IMR-90 (cell line): ENCODE data around the gene HEY2.

Source experiments
- BHLHE40 ChIP-seq: fragments of 150-350 bp; IDR thresholded peaks from 2 replicates; pipeline ENCODE4 v1.6.1; 2016; ENCODE audit warnings: mild to moderate bottlenecking, low read depth, low read length
- MAFK ChIP-seq: IDR thresholded peaks from 2 replicates; pipeline ENCODE4 v1.6.1; 2012; ENCODE audit warnings: low read depth, low read length, improper control_type of control experiment
- MAZ ChIP-seq: IDR thresholded peaks from 2 replicates; pipeline ENCODE4 v1.6.1; 2012; ENCODE audit warnings: low read depth, mild to moderate bottlenecking, low read length, improper control_type of control experiment, moderate library complexity, borderline replicate concordance
- MXI1 ChIP-seq: IDR thresholded peaks from 2 replicates; pipeline ENCODE4 v1.6.1; 2012; ENCODE audit warnings: low read depth, mild to moderate bottlenecking, low read length, moderate library complexity, borderline replicate concordance
- POLR2A ChIP-seq: IDR thresholded peaks from 2 replicates; pipeline ENCODE4 v1.6.1; 2012; ENCODE audit warnings: mild to moderate bottlenecking, low read depth, low read length
- RAD21 ChIP-seq: IDR thresholded peaks from 2 replicates; pipeline ENCODE4 v1.6.1; 2012; ENCODE audit warnings: low read length, improper control_type of control experiment
- TF ChIP-seq, protein P1 (sequence below): conservative IDR thresholded peaks from 2 replicates; pipeline ENCODE4 v1.5.1; 2012; ENCODE audit warnings: mild to moderate bottlenecking, low read depth, low read length, improper control_type of control experiment
- TF ChIP-seq, protein P2 (sequence below): fragments of 150-350 bp; IDR thresholded peaks from 2 replicates; pipeline ENCODE4 v1.6.1; 2017; ENCODE audit warnings: mild to moderate bottlenecking, antibody characterized with exemption, low read length, low read depth

DNA sequence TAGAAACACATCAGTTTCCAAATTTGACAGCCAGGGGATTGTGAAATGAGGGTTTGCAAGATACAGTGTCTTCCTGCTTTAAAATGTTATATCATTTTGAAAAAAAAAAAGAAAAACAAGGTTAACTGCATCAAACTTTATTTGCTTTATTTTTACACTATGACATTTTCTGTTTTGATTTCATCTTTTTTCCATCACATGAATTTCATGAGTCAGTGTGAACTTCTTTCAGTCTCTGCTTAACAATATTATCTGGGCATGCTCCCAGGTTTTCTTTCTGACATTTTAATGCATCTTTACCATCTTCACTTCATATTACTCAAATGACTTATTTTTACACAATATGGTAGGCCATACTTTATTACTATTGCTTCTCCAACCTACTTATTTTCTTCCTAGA, 43.2 kb downstream of the HEY2 start:
- no peak for TF ChIP-seq POLR2A
- TF ChIP-seq, protein P1, sequence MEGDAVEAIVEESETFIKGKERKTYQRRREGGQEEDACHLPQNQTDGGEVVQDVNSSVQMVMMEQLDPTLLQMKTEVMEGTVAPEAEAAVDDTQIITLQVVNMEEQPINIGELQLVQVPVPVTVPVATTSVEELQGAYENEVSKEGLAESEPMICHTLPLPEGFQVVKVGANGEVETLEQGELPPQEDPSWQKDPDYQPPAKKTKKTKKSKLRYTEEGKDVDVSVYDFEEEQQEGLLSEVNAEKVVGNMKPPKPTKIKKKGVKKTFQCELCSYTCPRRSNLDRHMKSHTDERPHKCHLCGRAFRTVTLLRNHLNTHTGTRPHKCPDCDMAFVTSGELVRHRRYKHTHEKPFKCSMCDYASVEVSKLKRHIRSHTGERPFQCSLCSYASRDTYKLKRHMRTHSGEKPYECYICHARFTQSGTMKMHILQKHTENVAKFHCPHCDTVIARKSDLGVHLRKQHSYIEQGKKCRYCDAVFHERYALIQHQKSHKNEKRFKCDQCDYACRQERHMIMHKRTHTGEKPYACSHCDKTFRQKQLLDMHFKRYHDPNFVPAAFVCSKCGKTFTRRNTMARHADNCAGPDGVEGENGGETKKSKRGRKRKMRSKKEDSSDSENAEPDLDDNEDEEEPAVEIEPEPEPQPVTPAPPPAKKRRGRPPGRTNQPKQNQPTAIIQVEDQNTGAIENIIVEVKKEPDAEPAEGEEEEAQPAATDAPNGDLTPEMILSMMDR: no peak
- TF ChIP-seq MAZ: no peak
- no peak for TF ChIP-seq MXI1
- no peak for TF ChIP-seq BHLHE40
- no peak for TF ChIP-seq MAFK
- no peak for TF ChIP-seq RAD21
- TF ChIP-seq, protein P2, sequence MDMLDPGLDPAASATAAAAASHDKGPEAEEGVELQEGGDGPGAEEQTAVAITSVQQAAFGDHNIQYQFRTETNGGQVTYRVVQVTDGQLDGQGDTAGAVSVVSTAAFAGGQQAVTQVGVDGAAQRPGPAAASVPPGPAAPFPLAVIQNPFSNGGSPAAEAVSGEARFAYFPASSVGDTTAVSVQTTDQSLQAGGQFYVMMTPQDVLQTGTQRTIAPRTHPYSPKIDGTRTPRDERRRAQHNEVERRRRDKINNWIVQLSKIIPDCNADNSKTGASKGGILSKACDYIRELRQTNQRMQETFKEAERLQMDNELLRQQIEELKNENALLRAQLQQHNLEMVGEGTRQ: no peak
